PC-3 (cell line): ENCODE measurements around the gene NADK. TPM values are rescaled to one million over a fixed set of nuclear protein-coding genes. Genes with fewer than 3 reads are reported as not detected.

ENCODE experiments used
- ATAC-seq: fragments of 200-7000 bp; cut with Tn5 transposase; 2 replicates; pipeline ENCODE4 v1.9.1; 2020; ENCODE audit warnings: mild to moderate bottlenecking, moderate library complexity
- BruUV-seq: library from RNA; stranded (reverse); fragments of 400-500 nt; replicated peaks from 2 replicates; lab custom pipeline; 2021; lab: Mats Ljungman, UMichigan
- CTCF ChIA-PET: fragments of 300-600 bp; sonication (Branson Sonifier 250); formaldehyde crosslinking; loops from one replicate; lab custom pipeline; 2022; ENCODE audit warnings: antibody characterized with exemption; lab: Charles Lee
- POLR2A ChIA-PET: fragments of 300-600 bp; sonication (Branson Sonifier 250); formaldehyde crosslinking; loops from one replicate; lab custom pipeline; 2022; ENCODE audit warnings: antibody characterized with exemption; ENCODE audit not compliant: unreplicated experiment; lab: Charles Lee
- DNase-seq: peaks from one replicate; pipeline ENCODE4 v3.0.0-alpha.2; 2015
- H2AFZ ChIP-seq: fragments of 300-600 bp; sonication (generic); 2 replicates; pipeline ENCODE4 v1.6.0; 2016; ENCODE audit warnings: antibody characterized with exemption, low read length
- H3F3A ChIP-seq: fragments of 300-600 bp; sonication (generic); one replicate; pipeline ENCODE4 v1.6.0; 2017; ENCODE audit warnings: antibody characterized with exemption, low read length, control low read depth, mild to moderate bottlenecking; ENCODE audit not compliant: unreplicated experiment
- H3K27ac ChIP-seq: fragments of 300-600 bp; sonication (generic); 2 replicates; pipeline ENCODE4 v1.5.1; 2016; ENCODE audit warnings: mild to moderate bottlenecking, low read length
- H3K27me3 ChIP-seq: fragments of 300-600 bp; sonication (generic); 2 replicates; pipeline ENCODE4 v1.6.1; 2016; ENCODE audit warnings: low read length, mixed read lengths
- H3K36me3 ChIP-seq: fragments of 300-600 bp; sonication (generic); 2 replicates; pipeline ENCODE4 v1.6.1; 2016; ENCODE audit warnings: low read depth, mixed run types, low read length, mixed read lengths
- H3K4me1 ChIP-seq: fragments of 300-600 bp; sonication (generic); 2 replicates; pipeline ENCODE4 v1.5.1; 2016; ENCODE audit warnings: low read length; ENCODE audit not compliant: insufficient read depth
- H3K4me2 ChIP-seq: fragments of 300-600 bp; sonication (generic); 2 replicates; pipeline ENCODE4 v1.6.0; 2016; ENCODE audit warnings: low read length
- H3K4me3 ChIP-seq: fragments of 300-600 bp; sonication (generic); 2 replicates; pipeline ENCODE4 v1.5.1; 2016; ENCODE audit warnings: mild to moderate bottlenecking, low read length, mixed read lengths
- H3K79me2 ChIP-seq: fragments of 300-600 bp; sonication (generic); 2 replicates; pipeline ENCODE4 v1.6.1; 2017; ENCODE audit warnings: low read length, mixed read lengths
- H3K9ac ChIP-seq: fragments of 300-600 bp; sonication (generic); 2 replicates; pipeline ENCODE4 v1.6.0; 2016; ENCODE audit warnings: mild to moderate bottlenecking, low read length
- H3K9me2 ChIP-seq: fragments of 300-600 bp; sonication (generic); replicated peaks from 2 replicates; pipeline ENCODE4 v1.6.1; 2016; ENCODE audit warnings: mixed run types, low read length, mixed read lengths
- H3K9me3 ChIP-seq: fragments of 300-600 bp; sonication (generic); 2 replicates; pipeline ENCODE4 v1.6.1; 2016; ENCODE audit warnings: low read length, mixed read lengths
- H4K20me1 ChIP-seq: fragments of 300-600 bp; sonication (generic); 2 replicates; pipeline ENCODE4 v1.6.1; 2016; ENCODE audit warnings: low read length, mixed read lengths
- CTCF ChIP-seq: fragments of 300-600 bp; sonication (generic); conservative IDR thresholded peaks from 2 replicates; pipeline ENCODE4 v1.5.1; 2017; ENCODE audit warnings: antibody characterized with exemption, low read depth, mild to moderate bottlenecking, low read length
- EZH2 ChIP-seq: fragments of 300-600 bp; sonication (generic); IDR thresholded peaks from one replicate; pipeline ENCODE4 v1.6.1; 2017; ENCODE audit warnings: antibody characterized with exemption, mild to moderate bottlenecking, low read length; ENCODE audit not compliant: unreplicated experiment
- EZH2phosphoT487 ChIP-seq: fragments of 300-600 bp; sonication (generic); IDR thresholded peaks from 2 replicates; pipeline ENCODE4 v1.6.1; 2018; ENCODE audit warnings: mild to moderate bottlenecking, antibody characterized with exemption, low read length, borderline replicate concordance
- intact Hi-C: fragments of 100-400 bp; cut with micrococcal nuclease; formaldehyde crosslinking; loops from 2 replicates; pipeline ENCODE4 v1.9.0; 2023
- total RNA-seq: library from RNA; depleted of rRNA; stranded (reverse); fragments of >200 nt; gene quantifications from 2 replicates; pipeline ENCODE4 v1.2.3, GENCODE V29; 2014

The NADK gene
- total RNA-seq, 1 experiment from 2014 or later: 130 TPM

- no peaks in the 10 kb centered on the region for H3K9me3 ChIP-seq
- TF ChIP-seq CTCF (no peak), EZH2 (no peak), EZH2phosphoT487 (no peak)
- POLR2A ChIA-PET: no interaction called here
- no peaks in the 10 kb centered on the region for H3K79me2 ChIP-seq
- ATAC-seq (0 out of 2 replicates have a peak, but pooled peaks have one; percentile 2), DNase-seq (no peak)
- peaks cover 6% of the 10 kb centered on the region for H3F3A ChIP-seq
- no peaks in the 10 kb centered on the region for H3K27me3 ChIP-seq
- peak overlapping the region; percentile 74; the same call in 1 of the 2 replicates for H3K27ac ChIP-seq
- H3K4me1 ChIP-seq: peaks cover 28% of the 10 kb centered on the region
- intact Hi-C loops: no loop called here
- BruUV-seq: no TSS peak
- H3K9ac ChIP-seq: no peak overlapping the region
- no peaks in the 10 kb centered on the region for H4K20me1 ChIP-seq
- CTCF ChIA-PET: no interaction called here
- peak overlapping the region; percentile 85 for H3K4me2 ChIP-seq
- H2AFZ ChIP-seq: no peak overlapping the region
- peaks cover 37% of the 10 kb centered on the region for H3K36me3 ChIP-seq
- no peaks in the 10 kb centered on the region for H3K9me2 ChIP-seq
- H3K4me3 ChIP-seq: no peak overlapping the region
Observed at GRCh38 chr1:1783320-1783719, 5.0 kb upstream of the NADK start.

- Histone ChIP-seq H2AFZ (peak overlapping the region; percentile 73), H4K20me1 (no peaks in the 10 kb centered on the region), H3K9ac (peak overlapping the region; percentile 49), H3K9me3 (no peaks in the 10 kb centered on the region), H3K27ac (peak overlapping the region; percentile 74), H3K9me2 (no peaks in the 10 kb centered on the region), H3K27me3 (no peaks in the 10 kb centered on the region), H3F3A (peaks cover 6% of the 10 kb centered on the region), H3K4me3 (peak overlapping the region; percentile 49), H3K79me2 (peaks cover 5% of the 10 kb centered on the region), H3K36me3 (peaks cover 30% of the 10 kb centered on the region), H3K4me2 (peak overlapping the region; percentile 85), H3K4me1 (peaks cover 28% of the 10 kb centered on the region)
- DNase-seq (peak; percentile 86), ATAC-seq (peak; percentile 74)
- ChIA-PET POLR2A (interaction anchor here (0.6 to 0.7 kb wide), 2 partner anchors 19 to 126 kb away, joined by 3 to 12 read pairs; no protein-coding TSS in a partner anchor), CTCF (interaction anchor here (0.6 kb wide), 1 partner anchor 763 kb away, joined by 4 read pairs; no protein-coding TSS in a partner anchor)
- intact Hi-C loops: no loop called here
- no TSS peak for BruUV-seq
- TF ChIP-seq CTCF: no peak
- no peak for TF ChIP-seq EZH2phosphoT487
- TF ChIP-seq EZH2: no peak
Observed at GRCh38 chr1:1782399-1783221, 4.3 kb upstream of the NADK start.
